ENCODE data around the gene PRPH2. TPM values are rescaled to one million over a fixed set of nuclear protein-coding genes. Genes with fewer than 3 reads are reported as not detected.

The PRPH2 gene
- total and polyA plus RNA-seq, 2 of the 13 experiments (the other 11 are each of a cell fraction or from before 2014, with no cell fraction given), result 0.03 to 0.04 TPM

GRCh38 chr6:42710316-42710715, 12.1 kb downstream of the PRPH2 start:
- no TSS peak for BruUV-seq (replicated peaks)
- Histone ChIP-seq H3K27ac (ENCODE audit: extremely low read length, insufficient read depth, low read length) (no peak overlapping the region), H3K9ac (ENCODE audit: insufficient read depth, low read depth, low read length) (no peak overlapping the region), H3K4me3 (replicated peaks in 1 of 3; ENCODE audit: insufficient read depth in 1 of 3, low read depth in 2 of 3, low read length in 3 of 3) (no peak overlapping the region), H3K27me3 (ENCODE audit: control insufficient read depth in 1 of 2, insufficient read depth in 2 of 2, low read length in 2 of 2) (peaks cover 0 to 16% of the 10 kb centered on the region in 2 experiments; a peak in 2 of 5 replicates), H3K36me3 (replicated peaks in 1 of 2; ENCODE audit: control insufficient read depth in 1 of 2, insufficient read depth in 2 of 2, low read length in 2 of 2) (no peaks in the 10 kb centered on the region), H2AFZ (ENCODE audit: low read length) (no peak overlapping the region), H3K4me1 (ENCODE audit: insufficient read depth, low read length) (no peaks in the 10 kb centered on the region), H3K9me3 (ENCODE audit: low read length) (peaks cover 9% of the 10 kb centered on the region), H3K4me2 (ENCODE audit: low read depth, low read length) (no peak overlapping the region), H4K20me1 (ENCODE audit: insufficient read depth, low read length) (no peaks in the 10 kb centered on the region), H3K79me2 (ENCODE audit: insufficient read depth, low read length) (no peaks in the 10 kb centered on the region)
- in situ Hi-C loops (cut with HindIII; ENCODE audit: extremely low pct_ligation_motif_present, low pct_unique_long_range_greater_than_20kb) (no loop called here), intact Hi-C loops (cut with micrococcal nuclease; ENCODE audit: unreplicated experiment) (no loop called here)
- ATAC-seq, result no peak; the same call in 2 of the 3 replicates
- POLR2A ChIA-PET, result no interaction called here
- CTCF ChIA-PET (ENCODE audit: low intra/inter-chr PET ratio, low total read pairs), result no interaction called here
- DNase-seq (ENCODE audit: low spot score), result no peak
- FAIRE-seq, result no peak
- WGBS (ENCODE audit: low lambda C conversion rate), result 57% methylated on average over 9 of the region's 9 CpGs
- no peak for TF ChIP-seq CCDC6 (CRISPR knock-in tag; IDR thresholded peaks at IDR 0.05)
- TF ChIP-seq BHLHE40 (IDR thresholded peaks at IDR 0.05; ENCODE audit: low read length), result no peak
- no peak for TF ChIP-seq DDIT3 (CRISPR knock-in tag; IDR thresholded peaks at IDR 0.05)
- no peak for TF ChIP-seq TOPORS (CRISPR knock-in tag; IDR thresholded peaks at IDR 0.05)
- TF ChIP-seq ZNF609 (CRISPR knock-in tag; IDR thresholded peaks at IDR 0.05; ENCODE audit: borderline replicate concordance), result no peak
- TF ChIP-seq ZNF687 (CRISPR knock-in tag; IDR thresholded peaks at IDR 0.05), result no peak
- no peak for TF ChIP-seq GLMP (CRISPR knock-in tag; IDR thresholded peaks at IDR 0.05; ENCODE audit: borderline replicate concordance)
- TF ChIP-seq ZNF574 (CRISPR knock-in tag; IDR thresholded peaks at IDR 0.05), result no peak
- no peak for TF ChIP-seq MXD3 (CRISPR knock-in tag; IDR thresholded peaks at IDR 0.05)
- no peak for TF ChIP-seq ATF7-NPFF (CRISPR knock-in tag; IDR thresholded peaks at IDR 0.05; ENCODE audit: low read depth)
